Suprapubic skin (tissue), 4 donors: ENCODE data around the gene PDE4B. TPM values are rescaled to one million over a fixed set of nuclear protein-coding genes. Genes with fewer than 3 reads are reported as not detected.
"Not testable (repeated sequence)": the region's sequence is repeated elsewhere in the genome, so short reads cannot be mapped to it uniquely, and the experiment has no call there.

Experiments
- DNase-seq, 2 donors: peaks; one replicate each; pipeline ENCODE4 v3.0.0-alpha.2; 2019; ENCODE audit warnings: low spot score in 2 of 2
- H3K27ac ChIP-seq: fragments of 200-600 bp; sonication (generic); one replicate; pipeline ENCODE4 v1.5.1; 2019
- H3K27me3 ChIP-seq: fragments of 200-600 bp; sonication (generic); one replicate; pipeline ENCODE4 v1.5.1; 2019
- H3K36me3 ChIP-seq: fragments of 200-600 bp; sonication (generic); one replicate; pipeline ENCODE4 v1.5.1; 2019
- H3K4me1 ChIP-seq: fragments of 200-600 bp; sonication (generic); one replicate; pipeline ENCODE4 v1.5.1; 2019
- H3K4me3 ChIP-seq: fragments of 200-600 bp; sonication (generic); one replicate; pipeline ENCODE4 v1.5.1; 2019; ENCODE audit warnings: mild to moderate bottlenecking
- H3K9me3 ChIP-seq: fragments of 200-600 bp; sonication (generic); one replicate; pipeline ENCODE4 v1.5.1; 2019
- EP300 ChIP-seq: sonication (generic); formaldehyde crosslinking; IDR thresholded peaks from one replicate; pipeline ENCODE4 v1.6.1; 2017; ENCODE audit warnings: antibody characterized with exemption
- POLR2A ChIP-seq, 2 donors: fragments of 450-650 bp; IDR thresholded peaks; one replicate each; pipeline ENCODE4 v1.6.1; 2017; ENCODE audit warnings: antibody characterized with exemption in 2 of 2, mild to moderate bottlenecking in 2 of 2, moderate library complexity in 2 of 2
- POLR2AphosphoS5 ChIP-seq, 3 donors: sonication (generic); formaldehyde crosslinking; IDR thresholded peaks; one replicate each; pipeline ENCODE4 v1.6.1; 2017; ENCODE audit warnings: antibody characterized with exemption in 3 of 3
- WGBS: methylation state at CpG from one replicate; pipeline ENCODE4 v1.1.5; 2018; 5-methylcytosine and 5-hydroxymethylcytosine counted together
- total RNA-seq, 4 donors: library from RNA; depleted of rRNA; stranded (reverse); fragments of >200 nt; gene quantifications; one replicate each; pipeline ENCODE4 v1.1.0, GENCODE V29; 2016
- TF ChIP-seq, protein P1 (sequence below), 2 donors: fragments of 200-600 bp in 1 of 2; fragments of 450-650 bp in 1 of 2; sonication (generic) in 1 of 2; IDR thresholded peaks; one replicate each; pipeline ENCODE4 v1.5.1; 2016 to 2019; ENCODE audit warnings: antibody characterized with exemption in 2 of 2, mild to moderate bottlenecking in 1 of 2, moderate library complexity in 1 of 2

Gene PDE4B
- total RNA-seq, 4 donors from 2014 or later, result 14.2 to 27.6 (median 16.7) TPM

DNA sequence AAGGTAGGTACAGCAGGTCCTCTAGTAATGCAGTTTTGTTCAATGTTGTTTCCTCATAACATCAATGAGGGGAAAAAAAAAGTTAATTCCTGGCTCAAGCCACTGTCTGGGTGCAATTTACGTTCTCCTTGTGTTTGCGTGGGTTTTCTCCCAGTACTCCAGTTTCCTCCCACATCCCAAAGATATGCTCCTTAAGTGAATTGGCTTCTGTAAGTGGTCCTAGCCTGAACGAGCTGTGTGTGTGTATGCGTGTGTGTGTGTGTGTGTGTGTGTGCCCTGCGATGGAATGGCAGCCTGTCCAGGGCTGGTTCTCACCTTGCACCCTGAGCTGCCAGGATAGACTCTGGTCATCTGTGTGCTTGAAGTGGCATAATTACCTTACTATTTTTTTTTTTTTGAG lies 332.0 kb downstream of the PDE4B start:
- no peaks in the 10 kb centered on the region for H3K36me3 ChIP-seq
- DNase-seq, result no peak
- no peaks in the 10 kb centered on the region for H3K27me3 ChIP-seq
- H3K9me3 ChIP-seq, result no peaks in the 10 kb centered on the region
- H3K4me1 ChIP-seq, result no peaks in the 10 kb centered on the region
- WGBS, result 76% methylated on average over 5 of the region's 5 CpGs
- no peak overlapping the region for H3K27ac ChIP-seq
- no peak overlapping the region for H3K4me3 ChIP-seq
- no peak for TF ChIP-seq EP300
- TF ChIP-seq, protein P1, sequence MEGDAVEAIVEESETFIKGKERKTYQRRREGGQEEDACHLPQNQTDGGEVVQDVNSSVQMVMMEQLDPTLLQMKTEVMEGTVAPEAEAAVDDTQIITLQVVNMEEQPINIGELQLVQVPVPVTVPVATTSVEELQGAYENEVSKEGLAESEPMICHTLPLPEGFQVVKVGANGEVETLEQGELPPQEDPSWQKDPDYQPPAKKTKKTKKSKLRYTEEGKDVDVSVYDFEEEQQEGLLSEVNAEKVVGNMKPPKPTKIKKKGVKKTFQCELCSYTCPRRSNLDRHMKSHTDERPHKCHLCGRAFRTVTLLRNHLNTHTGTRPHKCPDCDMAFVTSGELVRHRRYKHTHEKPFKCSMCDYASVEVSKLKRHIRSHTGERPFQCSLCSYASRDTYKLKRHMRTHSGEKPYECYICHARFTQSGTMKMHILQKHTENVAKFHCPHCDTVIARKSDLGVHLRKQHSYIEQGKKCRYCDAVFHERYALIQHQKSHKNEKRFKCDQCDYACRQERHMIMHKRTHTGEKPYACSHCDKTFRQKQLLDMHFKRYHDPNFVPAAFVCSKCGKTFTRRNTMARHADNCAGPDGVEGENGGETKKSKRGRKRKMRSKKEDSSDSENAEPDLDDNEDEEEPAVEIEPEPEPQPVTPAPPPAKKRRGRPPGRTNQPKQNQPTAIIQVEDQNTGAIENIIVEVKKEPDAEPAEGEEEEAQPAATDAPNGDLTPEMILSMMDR (IDR thresholded peaks at IDR 0.05), result no peak
- TF ChIP-seq POLR2A (IDR thresholded peaks at IDR 0.05), result no peak
- TF ChIP-seq POLR2AphosphoS5 (IDR thresholded peaks at IDR 0.05), result no peak

DNA sequence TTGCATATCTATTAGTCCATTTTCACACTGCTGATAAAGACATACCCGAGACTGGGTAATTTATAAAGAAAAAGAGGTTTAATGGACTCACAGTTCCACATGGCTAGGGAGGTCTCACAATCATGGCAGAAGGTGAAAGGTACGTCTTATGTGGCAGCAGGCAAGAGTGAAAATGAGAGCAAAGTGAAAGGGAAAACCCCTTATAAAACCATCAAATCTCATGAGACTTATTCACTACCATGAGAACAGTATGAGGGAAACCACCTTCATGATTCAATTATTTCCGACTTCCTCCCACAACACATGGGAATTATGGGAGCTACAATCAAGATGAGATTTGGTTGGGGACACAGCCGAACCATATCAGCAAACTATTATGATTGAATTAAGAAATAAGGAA lies 335.9 kb downstream of the PDE4B start:
- 85% methylated on average over 4 of the region's 4 CpGs for WGBS
- H3K9me3 ChIP-seq, H3K4me1 ChIP-seq, DNase-seq, H3K27ac ChIP-seq, H3K36me3 ChIP-seq, H3K27me3 ChIP-seq, H3K4me3 ChIP-seq: not testable (repeated sequence)

- Histone ChIP-seq H3K4me1 (no peaks in the 10 kb centered on the region), H3K36me3 (no peaks in the 10 kb centered on the region), H3K27ac (no peak overlapping the region), H3K4me3 (no peak overlapping the region), H3K27me3 (no peaks in the 10 kb centered on the region), H3K9me3 (no peaks in the 10 kb centered on the region)
- TF ChIP-seq, protein P1 (IDR thresholded peaks at IDR 0.05), result no peak
- TF ChIP-seq POLR2A (IDR thresholded peaks at IDR 0.05) (no peak), POLR2AphosphoS5 (IDR thresholded peaks at IDR 0.05) (no peak), EP300 (no peak)
- WGBS, result 76% methylated on average over 5 of the region's 5 CpGs
- no peak for DNase-seq
Measured at GRCh38 chr1:66132324-66132723, 339.6 kb downstream of the PDE4B start.

- H3K36me3 ChIP-seq, result no peaks in the 10 kb centered on the region
- no peaks in the 10 kb centered on the region for H3K27me3 ChIP-seq
- no peaks in the 10 kb centered on the region for H3K4me1 ChIP-seq
- TF ChIP-seq POLR2AphosphoS5 (IDR thresholded peaks at IDR 0.05) (no peak), EP300 (no peak), POLR2A (IDR thresholded peaks at IDR 0.05) (no peak)
- TF ChIP-seq, protein P1 (IDR thresholded peaks at IDR 0.05), result no peak
- DNase-seq, result no peak
- H3K27ac ChIP-seq, result no peak overlapping the region
- no peak overlapping the region for H3K4me3 ChIP-seq
- WGBS, result 88% methylated on average over 1 of the region's 1 CpG
- no peaks in the 10 kb centered on the region for H3K9me3 ChIP-seq
Measured at GRCh38 chr1:66134004-66134403, 341.3 kb downstream of the PDE4B start.

DNA sequence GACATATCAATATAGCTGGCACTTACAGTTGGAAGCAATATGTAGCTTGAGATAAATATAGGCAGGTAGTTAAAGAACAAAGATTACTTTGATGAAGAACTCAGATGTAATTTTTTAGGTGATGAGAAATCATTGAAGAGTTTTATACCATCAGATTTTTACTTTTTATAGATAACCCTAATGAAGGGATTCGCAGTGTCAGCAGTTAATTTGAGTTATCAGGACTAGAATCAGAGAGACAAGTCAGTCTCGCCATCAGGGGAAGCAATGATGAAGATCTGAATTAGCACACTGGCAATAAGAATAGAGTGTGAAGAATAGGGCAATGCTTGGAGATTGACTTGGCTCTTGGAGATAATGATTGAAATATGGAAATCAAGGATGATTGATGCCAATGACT lies 342.5 kb downstream of the PDE4B start:
- H3K36me3 ChIP-seq, result no peaks in the 10 kb centered on the region
- 81% methylated on average over 2 of the region's 2 CpGs for WGBS
- DNase-seq, result no peak
- H3K9me3 ChIP-seq, result no peaks in the 10 kb centered on the region
- no peaks in the 10 kb centered on the region for H3K27me3 ChIP-seq
- no peak for TF ChIP-seq EP300
- no peak for TF ChIP-seq POLR2A (IDR thresholded peaks at IDR 0.05)
- TF ChIP-seq, protein P1 (IDR thresholded peaks at IDR 0.05), result no peak
- no peak for TF ChIP-seq POLR2AphosphoS5 (IDR thresholded peaks at IDR 0.05)
- no peak overlapping the region for H3K4me3 ChIP-seq
- no peak overlapping the region for H3K27ac ChIP-seq
- no peaks in the 10 kb centered on the region for H3K4me1 ChIP-seq

DNA sequence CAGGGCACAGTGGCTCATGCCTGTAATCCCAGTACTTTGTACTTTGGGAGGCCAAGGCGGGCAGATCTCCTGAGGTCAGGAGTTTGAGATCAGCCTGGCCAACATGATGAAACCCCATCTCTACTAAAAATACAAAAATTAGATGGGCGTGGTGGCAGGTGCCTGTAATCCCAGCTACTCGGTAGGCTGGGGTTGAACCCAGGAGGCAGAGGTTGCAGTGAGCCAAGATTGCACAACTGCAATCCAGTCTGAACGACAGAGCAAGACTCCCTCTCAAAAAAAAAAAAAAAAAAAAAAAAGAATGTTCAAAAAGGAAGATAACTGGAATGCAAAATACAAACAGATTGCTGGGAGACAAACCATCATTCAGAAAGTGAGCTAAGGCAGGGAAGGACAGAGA lies 343.7 kb downstream of the PDE4B start:
- 64% methylated on average over 4 of the region's 4 CpGs for WGBS

More for the DNA sequence above, 343.7 kb downstream of the PDE4B start:
- H3K9me3 ChIP-seq, H3K36me3 ChIP-seq, DNase-seq, H3K4me3 ChIP-seq, H3K27me3 ChIP-seq, H3K27ac ChIP-seq, H3K4me1 ChIP-seq: not testable (repeated sequence)
